H1 (cell line): ENCODE data around the gene INPP4B. TPM values are rescaled to one million over a fixed set of nuclear protein-coding genes. Genes with fewer than 3 reads are reported as not detected.

Experiments used
- CBX5 ChIP-seq: fragments of 300-800, 300-1000 bp; sonication (generic); IDR thresholded peaks from 2 replicates; pipeline ENCODE4 v1.7.1; 2016; ENCODE audit warnings: antibody characterized with exemption, low read length, low read depth
- CHD7 ChIP-seq: fragments of 300-600 bp; sonication (generic); IDR thresholded peaks from 2 replicates; pipeline ENCODE4 v1.7.1; 2012; ENCODE audit warnings: low read length, moderate library complexity, mild to moderate bottlenecking, inconsistent platforms; ENCODE audit not compliant: insufficient replicate concordance
- polyA plus RNA-seq, 7 experiments: library from polyadenylated mRNA; depleted of rRNA in 3 of 7; stranded (reverse) in 5 of 7; unstranded in 2 of 7; fragments of >200 nt in 5 of 7; fragments of 200-250 nt in 2 of 7; gene quantifications; 1 replicate in 5 of 7; 2 replicates in 1 of 7; 4 replicates in 1 of 7; pipeline versions ENCODE4 v1.2.1 to v1.2.3, GENCODE V29; 2011 to 2013; ENCODE audit warnings: missing spikeins in 2 of 7, mixed read lengths in 2 of 7
- total RNA-seq: library from RNA; stranded (reverse); fragmentation: NEBNext Ultra II Directional; extraction: Animal tissue kit (Norgen Biotek cat#: 25700); gene quantifications from 2 replicates; pipeline ENCODE4 v1.2.1, GENCODE V29; 2021

INPP4B gene
- total and polyA plus RNA-seq, 2 of the 8 experiments (the other 6 are each of a cell fraction or from before 2014, with no cell fraction given): 0.11 to 0.54 TPM

DNA sequence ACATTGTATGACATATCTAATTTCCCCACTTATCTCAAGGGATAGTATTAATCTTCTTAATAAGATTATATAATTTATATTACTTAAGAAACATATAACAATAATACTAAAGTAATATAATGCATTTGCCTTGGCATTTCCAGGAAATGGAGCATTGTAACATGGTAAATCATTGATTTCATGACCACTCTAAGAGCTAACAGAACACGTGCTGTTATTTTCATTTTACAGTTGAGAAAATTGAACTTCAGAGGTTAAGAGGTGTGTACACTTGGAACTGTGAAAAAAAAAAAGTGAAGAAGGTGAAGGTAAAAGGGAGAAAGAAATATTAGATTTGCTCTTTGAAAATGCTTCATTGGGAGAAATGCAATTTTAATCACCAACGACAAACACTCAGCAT is 687.1 kb downstream of the INPP4B start (continued):
- TF ChIP-seq CHD7 (no peak), CBX5 (no peak)
